ENCODE results near the gene PIGS. TPM values are rescaled to one million over a fixed set of nuclear protein-coding genes. Genes with fewer than 3 reads are reported as not detected.

Gene PIGS
- total and polyA plus RNA-seq, 7 experiments from 2014 or later = 46.6 to 71.2 (median 60.4) TPM

DNA sequence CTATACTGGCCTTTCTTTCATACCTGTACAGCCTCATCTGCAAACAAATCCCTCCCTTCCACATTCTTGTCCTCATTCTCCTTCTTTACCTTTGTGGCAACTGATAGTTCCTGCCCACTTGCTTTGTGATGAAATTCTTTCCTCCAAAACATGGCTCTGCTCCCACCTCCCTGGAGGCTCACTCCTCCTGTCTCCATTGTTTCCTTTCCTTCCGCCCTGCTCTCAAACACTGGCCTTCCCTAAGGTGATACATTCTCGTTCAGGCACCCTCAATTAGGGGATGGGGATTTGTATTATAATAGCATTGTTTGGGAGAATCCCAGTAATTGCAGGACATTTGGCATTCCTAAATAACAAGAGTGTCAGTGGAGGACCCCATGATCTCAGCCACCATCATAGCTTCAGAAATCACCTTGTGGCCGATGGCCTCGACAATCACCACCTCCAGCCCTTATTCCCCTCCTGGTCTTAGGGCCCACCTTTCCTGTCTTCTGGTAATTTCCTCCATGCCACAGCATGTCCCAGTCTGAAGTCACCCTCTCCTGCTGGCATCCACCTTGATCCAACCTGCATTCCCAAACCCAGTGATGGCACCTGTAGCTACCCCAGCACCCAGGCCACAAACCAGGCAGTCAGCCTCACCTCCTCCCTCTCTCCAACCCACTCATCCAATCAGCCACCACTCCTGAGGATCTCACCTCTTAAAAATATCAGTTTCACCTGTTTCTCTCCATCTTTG, 26.8 kb downstream of the PIGS start:
- peak overlapping the region in 4 of 9 donors; percentile 8 to 58 (median 38) for H3K27ac Mint-ChIP-seq
- no peaks in the 10 kb centered on the region for H3K27me3 Mint-ChIP-seq

GRCh38 chr17:28541439-28541838, 29.9 kb downstream of the PIGS start:
- Histone ChIP-seq H3K4me3 (ENCODE audit: low read length) (no peak overlapping the region), H3K27ac (ENCODE audit: low read depth, low read length) (no peak overlapping the region), H3K27me3 (ENCODE audit: control insufficient read depth in 2 of 2, insufficient read depth in 2 of 2, low read length in 2 of 2) (no peaks in the 10 kb centered on the region), H3K36me3 (ENCODE audit: control insufficient read depth in 2 of 3, insufficient read depth in 3 of 3, low read length in 3 of 3) (no peaks in the 10 kb centered on the region), H3K9me3 (ENCODE audit: control insufficient read depth in 2 of 3, low read length in 3 of 3) (no peaks in the 10 kb centered on the region), H3K4me1 (ENCODE audit: control insufficient read depth in 2 of 2, insufficient read depth in 2 of 2, low read length in 2 of 2) (no peaks in the 10 kb centered on the region)
- CTCF ChIA-PET = interaction anchor here (0.7 to 1.5 kb wide), 2 partner anchors 8 to 47 kb away, joined by 5 to 8 read pairs; no protein-coding TSS in a partner anchor
- no peak overlapping the region for H3K4me3 Mint-ChIP-seq
- no peaks in the 10 kb centered on the region for H3K36me3 Mint-ChIP-seq
- intact Hi-C loops (cut with micrococcal nuclease) = loop anchor here (10.0 kb wide), 2 partner anchors 207 to 307 kb away; partner anchors contain the start of genes IFT20 (in 1 of the 2) and TNFAIP1 (in 1 of the 2)
- H3K4me1 Mint-ChIP-seq = peaks cover 0 to 11% (median 2%) of the 10 kb centered on the region in 7 donors
- no peak for DNase-seq
- POLR2A ChIA-PET = no interaction called here
- H3K9me3 Mint-ChIP-seq = no peaks in the 10 kb centered on the region
- no peak for ATAC-seq
- no peaks in the 10 kb centered on the region for H3K27me3 Mint-ChIP-seq
- no peak overlapping the region for H3K27ac Mint-ChIP-seq

More for the DNA sequence above, 26.8 kb downstream of the PIGS start:
- Mint-ChIP-seq H3K9me3 (no peaks in the 10 kb centered on the region), H3K4me1 (peaks cover 17 to 34% (median 22%) of the 10 kb centered on the region in 7 donors), H3K36me3 (peaks cover 0 to 4% (median 0%) of the 10 kb centered on the region in 5 donors), H3K4me3 (no peak overlapping the region)
- ChIA-PET POLR2A (interaction anchor here (2.1 kb wide), 1 partner anchor 27 kb away, joined by 5 read pairs; the partner anchor contains the start of gene PIGS), CTCF (no interaction called here)
- ATAC-seq (no peak), DNase-seq (no peak)
- Histone ChIP-seq H3K27ac (ENCODE audit: low read depth, low read length) (no peak overlapping the region), H3K4me3 (ENCODE audit: low read length) (no peak overlapping the region), H3K27me3 (ENCODE audit: control insufficient read depth in 2 of 2, insufficient read depth in 2 of 2, low read length in 2 of 2) (no peaks in the 10 kb centered on the region), H3K36me3 (ENCODE audit: control insufficient read depth in 2 of 3, insufficient read depth in 3 of 3, low read length in 3 of 3) (no peaks in the 10 kb centered on the region), H3K4me1 (ENCODE audit: control insufficient read depth in 2 of 2, insufficient read depth in 2 of 2, low read length in 2 of 2) (peaks cover 14 to 20% of the 10 kb centered on the region in 2 donors), H3K9me3 (ENCODE audit: control insufficient read depth in 2 of 3, low read length in 3 of 3) (no peaks in the 10 kb centered on the region)
- intact Hi-C loops (cut with micrococcal nuclease) = loop anchor here (10.0 kb wide), 2 partner anchors 210 to 310 kb away; partner anchors contain the start of genes IFT20 (in 1 of the 2) and TNFAIP1 (in 1 of the 2)

DNA sequence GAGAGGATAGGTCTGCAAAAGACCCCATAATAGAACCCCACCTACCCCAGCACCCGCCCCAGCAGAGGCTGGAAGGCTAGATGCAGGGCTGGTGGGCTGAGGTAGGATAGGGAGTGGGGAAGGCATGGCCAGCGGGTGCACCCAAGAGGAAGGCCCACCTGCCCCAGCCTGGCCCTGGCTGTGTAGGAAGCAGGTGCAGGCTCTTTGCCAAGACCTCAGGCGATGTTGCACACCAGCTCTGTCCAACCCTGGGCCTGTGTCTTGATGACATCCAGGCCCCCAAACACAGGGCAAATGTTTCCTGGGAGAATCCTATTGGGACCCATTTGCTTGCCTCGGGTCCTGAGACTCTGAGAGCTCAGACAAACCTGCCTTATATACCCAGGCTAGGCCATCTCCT, 31.1 kb downstream of the PIGS start:
- intact Hi-C loops (cut with micrococcal nuclease) = loop anchor here (1.0 to 10.0 kb wide), 4 partner anchors 12 to 305 kb away; partner anchors contain the start of genes IFT20 (in 1 of the 2), TNFAIP1 (in 1 of the 2) and UNC119 (in 1 of the 2)

GRCh38 chr17:28538296-28538895, 32.9 kb downstream of the PIGS start:
- Mint-ChIP-seq H3K27me3 (no peaks in the 10 kb centered on the region), H3K4me1 (no peaks in the 10 kb centered on the region), H3K4me3 (no peak overlapping the region), H3K9me3 (no peaks in the 10 kb centered on the region), H3K27ac (no peak overlapping the region), H3K36me3 (no peaks in the 10 kb centered on the region)
- no peaks in the 10 kb centered on the region for H3K36me3 ChIP-seq (ENCODE audit: control insufficient read depth in 2 of 3, insufficient read depth in 3 of 3, low read length in 3 of 3)
- no peaks in the 10 kb centered on the region for H3K4me1 ChIP-seq (ENCODE audit: control insufficient read depth in 2 of 2, insufficient read depth in 2 of 2, low read length in 2 of 2)
- H3K9me3 ChIP-seq (ENCODE audit: control insufficient read depth in 2 of 3, low read length in 3 of 3) = no peaks in the 10 kb centered on the region
- H3K4me3 ChIP-seq (ENCODE audit: low read length) = no peak overlapping the region
- no peak for ATAC-seq
- H3K27ac ChIP-seq (ENCODE audit: low read depth, low read length) = no peak overlapping the region
- H3K27me3 ChIP-seq (ENCODE audit: control insufficient read depth in 2 of 2, insufficient read depth in 2 of 2, low read length in 2 of 2) = no peaks in the 10 kb centered on the region
- intact Hi-C loops (cut with micrococcal nuclease) = no loop called here
- ChIA-PET CTCF (interaction anchor here (1.7 kb wide), 1 partner anchor 44 kb away, joined by 5 read pairs; no protein-coding TSS in a partner anchor), POLR2A (no interaction called here)
- no peak for DNase-seq

More for the DNA sequence above, 31.1 kb downstream of the PIGS start:
- H3K9me3 Mint-ChIP-seq = no peaks in the 10 kb centered on the region
- Histone ChIP-seq H3K9me3 (ENCODE audit: control insufficient read depth in 2 of 3, low read length in 3 of 3) (no peaks in the 10 kb centered on the region), H3K36me3 (ENCODE audit: control insufficient read depth in 2 of 3, insufficient read depth in 3 of 3, low read length in 3 of 3) (no peaks in the 10 kb centered on the region), H3K4me3 (ENCODE audit: low read length) (no peak overlapping the region), H3K27me3 (ENCODE audit: control insufficient read depth in 2 of 2, insufficient read depth in 2 of 2, low read length in 2 of 2) (no peaks in the 10 kb centered on the region), H3K4me1 (ENCODE audit: control insufficient read depth in 2 of 2, insufficient read depth in 2 of 2, low read length in 2 of 2) (no peaks in the 10 kb centered on the region), H3K27ac (ENCODE audit: low read depth, low read length) (no peak overlapping the region)
- DNase-seq = no peak
- H3K4me1 Mint-ChIP-seq = peaks cover 0 to 5% (median 0%) of the 10 kb centered on the region in 7 donors
- H3K4me3 Mint-ChIP-seq = no peak overlapping the region
- no peaks in the 10 kb centered on the region for H3K36me3 Mint-ChIP-seq
- ChIA-PET CTCF (interaction anchor here (1.1 to 1.5 kb wide), 3 partner anchors 11 to 46 kb away, joined by 3 to 8 read pairs (median 4); no protein-coding TSS in a partner anchor), POLR2A (interaction anchor here (0.5 kb wide), 1 partner anchor 404 kb away, joined by 3 read pairs; no protein-coding TSS in a partner anchor)
- H3K27ac Mint-ChIP-seq = peak overlapping the region in 1 of 9 donors; percentile 13
- no peaks in the 10 kb centered on the region for H3K27me3 Mint-ChIP-seq
- no peak for ATAC-seq

DNA sequence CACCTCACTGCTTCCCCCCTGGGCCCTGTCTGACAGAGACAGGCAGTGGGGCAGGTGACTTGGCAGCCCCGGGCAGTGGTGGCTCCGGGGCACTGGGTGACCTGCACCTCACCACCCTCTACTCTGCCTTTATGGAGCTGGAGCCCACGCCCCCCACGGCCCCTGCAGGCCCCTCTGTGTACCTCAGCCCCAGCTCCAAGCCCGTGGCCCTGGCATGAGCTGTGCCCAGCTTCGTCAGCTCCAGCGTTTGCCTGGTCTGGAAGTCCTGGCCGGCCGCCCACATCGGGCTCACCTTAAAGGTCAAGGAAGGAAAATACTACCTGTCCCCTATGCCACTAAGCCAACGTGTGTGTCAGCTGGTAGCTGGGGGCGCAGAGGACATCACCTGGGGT, 34.1 kb downstream of the PIGS start:
- H3K27ac Mint-ChIP-seq = no peak overlapping the region
- H3K36me3 Mint-ChIP-seq = no peaks in the 10 kb centered on the region
- Histone ChIP-seq H3K4me3 (ENCODE audit: low read length) (no peak overlapping the region), H3K4me1 (ENCODE audit: control insufficient read depth in 2 of 2, insufficient read depth in 2 of 2, low read length in 2 of 2) (no peaks in the 10 kb centered on the region), H3K27ac (ENCODE audit: low read depth, low read length) (no peak overlapping the region), H3K9me3 (ENCODE audit: control insufficient read depth in 2 of 3, low read length in 3 of 3) (no peaks in the 10 kb centered on the region), H3K36me3 (ENCODE audit: control insufficient read depth in 2 of 3, insufficient read depth in 3 of 3, low read length in 3 of 3) (no peaks in the 10 kb centered on the region), H3K27me3 (ENCODE audit: control insufficient read depth in 2 of 2, insufficient read depth in 2 of 2, low read length in 2 of 2) (no peaks in the 10 kb centered on the region)
- no peaks in the 10 kb centered on the region for H3K4me1 Mint-ChIP-seq
- ATAC-seq (no peak), DNase-seq (no peak)
- peaks cover 0 to 1% (median 0%) of the 10 kb centered on the region in 5 donors for H3K27me3 Mint-ChIP-seq
- no peaks in the 10 kb centered on the region for H3K9me3 Mint-ChIP-seq
- intact Hi-C loops (cut with micrococcal nuclease) = no loop called here
- H3K4me3 Mint-ChIP-seq = no peak overlapping the region
- ChIA-PET CTCF (interaction anchor here (1.7 kb wide), 1 partner anchor 43 kb away, joined by 5 read pairs; no protein-coding TSS in a partner anchor), POLR2A (interaction anchor here (0.6 to 0.7 kb wide), 2 partner anchors 12 to 16 kb away, joined by 3 to 4 read pairs; no protein-coding TSS in a partner anchor)

DNA sequence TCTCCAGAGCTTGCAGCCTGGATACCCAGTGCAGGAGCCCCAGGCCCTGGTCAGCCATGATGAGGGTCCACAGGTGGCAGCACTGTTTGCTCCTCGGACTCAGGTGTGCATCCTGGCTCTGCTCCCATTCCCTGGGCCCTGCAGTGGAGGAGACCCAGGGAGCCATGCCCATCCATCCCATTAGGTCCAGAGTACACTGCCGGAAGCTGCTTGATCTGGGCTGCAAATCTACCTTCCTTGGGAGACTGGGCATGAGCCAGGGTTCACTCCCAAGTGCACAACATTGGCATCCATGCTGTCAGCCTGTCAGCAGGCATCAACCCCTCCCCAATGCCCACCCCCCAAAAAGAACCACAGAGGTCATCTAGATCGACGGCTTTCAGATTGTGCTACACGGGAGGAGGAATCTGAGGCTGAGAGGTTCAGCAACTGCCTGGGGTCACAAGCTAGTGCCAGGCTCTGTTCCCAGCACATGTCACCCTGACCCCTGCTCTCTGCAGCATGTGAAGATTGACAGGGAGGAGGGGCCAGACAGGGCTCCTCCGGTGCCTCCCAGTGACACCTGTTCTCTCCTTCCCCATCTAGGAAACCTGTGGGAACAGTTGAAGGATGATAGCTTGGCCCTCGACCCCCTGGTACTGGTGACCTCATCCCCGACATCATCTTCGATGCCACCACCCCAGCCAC, 34.6 kb downstream of the PIGS start:
- Histone ChIP-seq H3K4me1 (ENCODE audit: control insufficient read depth in 2 of 2, insufficient read depth in 2 of 2, low read length in 2 of 2) (no peaks in the 10 kb centered on the region), H3K4me3 (ENCODE audit: low read length) (no peak overlapping the region), H3K27me3 (ENCODE audit: control insufficient read depth in 2 of 2, insufficient read depth in 2 of 2, low read length in 2 of 2) (no peaks in the 10 kb centered on the region), H3K9me3 (ENCODE audit: control insufficient read depth in 2 of 3, low read length in 3 of 3) (no peaks in the 10 kb centered on the region), H3K27ac (ENCODE audit: low read depth, low read length) (no peak overlapping the region), H3K36me3 (ENCODE audit: control insufficient read depth in 2 of 3, insufficient read depth in 3 of 3, low read length in 3 of 3) (no peaks in the 10 kb centered on the region)
- CTCF ChIA-PET = interaction anchor here (1.7 kb wide), 1 partner anchor 42 kb away, joined by 5 read pairs; no protein-coding TSS in a partner anchor
- intact Hi-C loops (cut with micrococcal nuclease) = no loop called here
- POLR2A ChIA-PET = interaction anchor here (0.6 to 1.6 kb wide), 2 partner anchors 9 to 17 kb away, joined by 3 to 5 read pairs; no protein-coding TSS in a partner anchor
- DNase-seq (no peak), ATAC-seq (no peak)
- Mint-ChIP-seq H3K4me1 (no peaks in the 10 kb centered on the region), H3K27ac (no peak overlapping the region), H3K27me3 (peaks cover 0 to 4% (median 0%) of the 10 kb centered on the region in 5 donors), H3K36me3 (no peaks in the 10 kb centered on the region), H3K4me3 (no peak overlapping the region), H3K9me3 (no peaks in the 10 kb centered on the region)
